Left renal cortex interstitium (tissue), 4 donors: ENCODE measurements around the gene METTL21C. TPM values are rescaled to one million over a fixed set of nuclear protein-coding genes. Genes with fewer than 3 reads are reported as not detected.

Experiments
- DNase-seq, 4 donors: peaks; one replicate each; pipeline ENCODE4 v3.0.0-alpha.2; 2013; ENCODE audit warnings: low read depth in 4 of 4, low spot score in 2 of 4, missing footprints in 1 of 4
- polyA plus RNA-seq, 4 donors: library from polyadenylated mRNA; unstranded; fragments of 120-200 nt; gene quantifications; one replicate each; pipeline ENCODE4 v1.2.1, GENCODE V29; 2013; ENCODE audit not compliant: insufficient read length in 4 of 4

METTL21C gene
- under 1 TPM; 0.49 to 0.64 (median 0.54) TPM for polyA plus RNA-seq

GRCh38 chr13:102694937-102695336, at the start of gene METTL21C:
TSS of gene METTL21C (minus strand) at chr13:102695044. CDS start at chr13:102694498, 546 bp downstream.
- DNase-seq = no peak

- DNase-seq = no peak
These were observed 47.7 kb upstream of the METTL21C start for GRCh38 chr13:102742506-102742905.

- DNase-seq = no peak
These were observed 47.3 kb upstream of the METTL21C start for GRCh38 chr13:102742101-102742500.

DNA sequence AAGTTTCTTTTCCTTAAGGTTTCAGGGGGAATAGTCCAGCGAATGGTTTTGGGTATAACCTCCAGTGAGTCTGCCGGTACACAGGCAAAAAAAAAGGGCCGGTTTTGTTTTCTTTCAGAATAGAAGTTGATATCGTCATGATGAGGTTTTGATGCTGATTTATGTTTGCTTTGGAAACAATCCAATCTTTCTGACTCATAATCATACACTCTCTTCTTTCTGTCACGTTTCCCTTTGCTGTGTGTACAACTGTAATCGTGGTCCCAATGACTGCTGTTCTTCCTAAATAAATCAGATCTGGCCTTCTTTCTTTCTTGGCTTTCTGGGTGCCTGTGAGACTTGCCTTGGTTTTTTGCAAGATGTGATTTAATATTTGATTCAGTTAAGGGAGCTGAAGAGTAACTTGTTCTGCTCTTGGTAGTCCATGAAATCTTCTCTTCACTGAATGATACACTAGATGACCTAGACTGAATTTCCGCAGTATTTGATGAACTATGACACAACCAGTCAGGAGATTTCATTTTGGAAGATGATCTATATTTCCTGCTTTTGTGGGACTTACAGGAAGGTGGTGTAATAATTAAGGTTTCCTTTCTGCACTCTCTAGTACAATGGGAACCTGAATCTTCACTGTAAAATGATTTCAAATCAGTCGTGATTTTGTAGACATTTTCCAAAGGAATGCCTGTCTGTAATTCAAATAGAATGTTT, 34.9 kb upstream of the METTL21C start:
- no peak for DNase-seq

GRCh38 chr13:102726430-102726829, 31.6 kb upstream of the METTL21C start:
- no peak for DNase-seq

GRCh38 chr13:102724923-102725322, 30.1 kb upstream of the METTL21C start:
- DNase-seq = peak in 2 of 4 donors; percentile 9 to 27

DNA sequence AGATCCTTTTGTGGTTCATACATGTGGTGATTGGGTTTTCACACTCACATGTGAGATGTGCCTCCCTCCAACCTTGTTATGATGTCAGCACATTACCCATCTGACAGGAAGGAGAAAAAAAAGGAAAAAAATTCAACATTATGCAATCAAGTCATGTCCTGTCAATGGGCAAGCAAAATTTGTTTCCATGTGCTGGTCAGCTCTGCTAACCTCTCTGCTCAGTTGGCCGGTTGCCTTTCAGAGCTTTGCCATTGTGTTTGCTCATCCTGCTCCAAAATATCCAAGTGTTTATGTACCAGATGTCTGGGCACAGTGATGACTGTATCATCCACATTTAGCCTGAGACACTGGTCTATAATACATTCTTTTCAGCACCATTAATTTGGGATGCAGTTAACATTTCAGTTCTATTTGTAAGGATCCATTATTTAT, 27.0 kb upstream of the METTL21C start:
- DNase-seq = no peak

- DNase-seq = no peak
These were observed 23.9 kb upstream of the METTL21C start for GRCh38 chr13:102718746-102719145.

DNA sequence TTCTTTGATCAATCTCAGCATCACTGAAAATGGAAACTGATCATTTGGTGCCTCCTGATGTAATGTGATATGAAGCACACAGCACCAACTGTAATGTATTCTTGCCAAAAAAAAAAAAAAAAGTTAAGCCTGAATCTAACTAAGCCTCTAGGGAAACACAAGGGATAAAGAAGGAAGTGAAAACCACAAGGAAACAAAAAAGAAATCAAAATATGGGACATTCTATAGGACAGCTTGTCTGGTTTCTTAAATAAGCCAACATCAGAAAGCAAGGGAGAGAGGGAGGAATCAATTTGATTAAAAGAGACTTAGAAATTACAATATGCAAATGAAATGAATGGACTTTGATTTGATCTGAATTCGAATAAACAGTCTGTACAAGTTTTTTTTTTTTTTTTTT, 20.6 kb upstream of the METTL21C start:
- DNase-seq = no peak

GRCh38 chr13:102710261-102710679, 15.4 kb upstream of the METTL21C start:
- DNase-seq = no peak

DNA sequence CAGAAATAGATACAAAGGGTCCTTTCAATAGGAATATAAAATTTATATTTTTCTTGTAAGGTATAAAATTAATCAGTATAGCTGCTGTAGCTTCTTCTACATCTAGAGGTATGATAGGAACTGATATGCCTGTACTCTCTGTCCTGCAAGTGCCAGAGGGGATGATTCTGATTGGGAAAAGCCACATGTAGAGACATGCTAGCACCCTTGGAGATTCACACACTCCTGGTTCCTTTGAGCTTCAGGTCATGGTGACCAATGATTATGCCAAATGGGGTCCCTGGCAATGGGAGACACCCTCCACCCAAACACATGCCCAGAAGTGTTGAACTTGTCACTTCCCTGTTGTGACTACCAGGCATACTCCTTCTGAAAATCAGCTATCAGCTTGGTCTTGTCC, 14.7 kb upstream of the METTL21C start:
- no peak for DNase-seq

DNA sequence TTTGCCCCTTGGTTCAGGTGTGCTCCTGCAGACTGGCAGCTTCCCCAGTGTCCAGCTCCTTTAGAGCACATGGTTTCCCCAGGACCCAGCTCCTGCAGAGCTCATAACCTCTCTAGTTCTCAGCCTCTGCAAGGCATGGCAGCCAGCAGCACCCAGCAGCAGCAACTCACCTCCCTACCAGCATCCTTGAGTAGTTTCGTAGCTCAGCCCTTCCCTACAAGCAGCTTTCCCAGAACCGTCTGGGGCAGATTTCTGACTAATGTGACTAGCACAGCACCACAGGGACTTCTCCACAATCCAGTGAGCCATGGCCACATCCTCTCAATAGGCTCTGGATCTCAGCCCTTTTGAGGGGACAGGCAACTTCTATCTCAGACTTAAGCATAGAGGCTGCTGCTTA, 14.1 kb upstream of the METTL21C start:
- no peak for DNase-seq

- no peak for DNase-seq
These were observed 13.4 kb upstream of the METTL21C start for GRCh38 chr13:102708211-102708610.

- no peak for DNase-seq
These were observed 12.6 kb upstream of the METTL21C start for GRCh38 chr13:102707467-102707866.

DNA sequence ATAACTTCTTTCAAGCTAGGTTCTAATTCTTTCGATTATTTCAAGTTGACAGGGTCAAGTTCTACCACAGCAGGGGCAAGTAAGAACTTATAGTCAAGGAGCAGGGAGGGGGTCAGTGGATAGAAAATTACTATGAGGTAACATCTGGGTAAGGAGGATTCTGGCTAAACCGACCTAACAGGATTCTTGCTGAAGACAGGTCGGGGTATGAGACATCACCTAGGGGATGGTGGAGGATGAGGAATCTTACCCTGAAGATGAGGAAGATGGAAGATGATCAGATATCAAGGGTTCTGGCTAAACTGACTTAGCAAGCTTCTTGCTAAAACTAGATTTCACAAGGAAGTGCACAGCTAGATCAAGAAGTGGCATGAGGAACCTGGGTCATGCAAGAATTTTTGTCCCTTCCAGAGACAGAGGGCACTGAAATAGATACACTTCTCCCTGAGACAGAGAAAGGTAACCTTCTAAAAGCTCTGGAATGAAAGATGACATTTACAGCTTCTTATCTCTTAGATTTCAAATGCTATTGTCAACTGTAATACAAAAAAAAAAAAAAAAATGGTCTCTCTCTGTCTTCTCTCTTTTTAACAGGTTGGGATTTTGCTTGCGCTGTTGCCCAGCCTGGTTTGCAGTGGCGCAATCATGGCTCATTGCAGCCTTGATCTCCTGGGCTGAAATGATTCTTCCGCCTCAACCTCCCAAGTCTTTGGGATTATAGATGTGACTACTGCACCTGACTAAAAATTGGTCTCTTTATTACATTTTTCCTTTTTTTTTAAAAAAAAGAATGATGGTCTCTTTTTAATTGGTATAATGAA, 9.6 kb upstream of the METTL21C start:
- no peak for DNase-seq

GRCh38 chr13:102703726-102704035, 8.8 kb upstream of the METTL21C start:
- DNase-seq = no peak

- no peak for DNase-seq
These were observed 8.3 kb upstream of the METTL21C start for GRCh38 chr13:102702965-102703725.

GRCh38 chr13:102701331-102701730, 6.5 kb upstream of the METTL21C start:
- no peak for DNase-seq

DNA sequence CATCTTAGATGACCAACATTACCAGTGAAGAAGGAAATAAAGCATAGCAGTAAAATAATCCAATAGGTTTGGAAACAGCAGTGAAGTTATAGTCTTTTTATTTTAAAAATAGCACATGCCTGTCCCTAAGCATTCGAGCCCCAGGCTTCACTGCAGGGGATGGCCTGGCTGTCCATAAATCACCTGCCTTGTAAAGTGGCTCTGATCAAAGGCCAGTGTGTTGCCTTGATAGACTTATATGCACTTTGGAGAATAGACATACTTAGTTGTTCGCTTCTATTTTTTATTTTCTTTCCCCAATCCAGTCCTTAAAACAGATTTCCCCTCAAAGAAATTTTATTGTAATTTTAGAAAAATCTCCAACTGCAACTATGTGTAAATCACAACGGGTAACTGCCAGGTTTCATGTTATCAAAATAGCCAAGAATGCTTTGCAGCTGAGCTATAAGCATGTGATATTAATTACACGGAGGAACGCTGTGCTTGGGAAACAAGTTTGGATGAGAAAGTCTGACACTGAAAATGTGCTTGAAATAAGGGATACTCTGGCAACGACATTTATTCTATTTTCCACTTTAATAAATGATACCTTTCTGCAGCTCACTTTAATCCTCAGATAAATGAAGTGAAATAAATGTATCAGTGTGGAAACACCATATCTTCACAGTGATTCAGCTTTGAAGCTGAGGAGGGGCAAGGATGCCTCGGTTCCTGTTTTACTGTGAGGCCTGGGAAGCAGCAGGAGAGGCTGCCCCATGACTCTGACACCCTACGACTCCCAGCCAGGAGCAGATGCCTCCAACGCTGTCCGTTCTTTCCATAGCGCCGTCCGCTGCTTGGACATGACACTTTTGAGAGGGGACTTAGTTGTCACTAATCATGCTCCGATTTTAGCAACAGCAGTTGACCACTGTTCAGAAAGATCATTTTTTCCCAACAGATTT, 5.5 kb upstream of the METTL21C start:
- no peak for DNase-seq

GRCh38 chr13:102699504-102699903, 4.7 kb upstream of the METTL21C start:
- DNase-seq = no peak
